ENCODE data around the gene GTF2H4. TPM values are rescaled to one million over a fixed set of nuclear protein-coding genes. Genes with fewer than 3 reads are reported as not detected.
"Not testable (repeated sequence)": the region's sequence is repeated elsewhere in the genome, so short reads cannot be mapped to it uniquely, and the experiment has no call there.

GTF2H4 gene
- total RNA-seq, 1 experiment from 2014 or later, result 33.9 TPM

DNA sequence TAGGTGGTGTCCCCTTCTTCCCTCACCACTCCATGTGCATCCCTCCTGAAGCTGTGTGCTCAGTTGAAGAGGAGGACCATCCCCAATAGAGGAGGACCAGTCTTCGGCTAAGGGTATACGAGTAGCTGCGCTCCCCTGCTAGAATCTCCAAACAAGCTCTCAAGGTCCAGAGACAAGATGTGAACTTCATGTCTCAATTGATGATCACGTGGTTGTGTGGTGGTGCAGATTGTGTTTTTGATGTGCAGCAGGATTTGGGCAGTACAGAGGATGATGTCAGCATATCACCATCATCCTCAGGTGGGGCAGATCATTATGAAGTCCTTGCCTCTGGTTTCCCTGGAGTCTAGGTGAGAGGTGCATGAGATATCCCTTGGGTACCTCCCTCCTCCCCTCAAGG, 43.7 kb upstream of the GTF2H4 start:
- TF ChIP-seq, protein P1, sequence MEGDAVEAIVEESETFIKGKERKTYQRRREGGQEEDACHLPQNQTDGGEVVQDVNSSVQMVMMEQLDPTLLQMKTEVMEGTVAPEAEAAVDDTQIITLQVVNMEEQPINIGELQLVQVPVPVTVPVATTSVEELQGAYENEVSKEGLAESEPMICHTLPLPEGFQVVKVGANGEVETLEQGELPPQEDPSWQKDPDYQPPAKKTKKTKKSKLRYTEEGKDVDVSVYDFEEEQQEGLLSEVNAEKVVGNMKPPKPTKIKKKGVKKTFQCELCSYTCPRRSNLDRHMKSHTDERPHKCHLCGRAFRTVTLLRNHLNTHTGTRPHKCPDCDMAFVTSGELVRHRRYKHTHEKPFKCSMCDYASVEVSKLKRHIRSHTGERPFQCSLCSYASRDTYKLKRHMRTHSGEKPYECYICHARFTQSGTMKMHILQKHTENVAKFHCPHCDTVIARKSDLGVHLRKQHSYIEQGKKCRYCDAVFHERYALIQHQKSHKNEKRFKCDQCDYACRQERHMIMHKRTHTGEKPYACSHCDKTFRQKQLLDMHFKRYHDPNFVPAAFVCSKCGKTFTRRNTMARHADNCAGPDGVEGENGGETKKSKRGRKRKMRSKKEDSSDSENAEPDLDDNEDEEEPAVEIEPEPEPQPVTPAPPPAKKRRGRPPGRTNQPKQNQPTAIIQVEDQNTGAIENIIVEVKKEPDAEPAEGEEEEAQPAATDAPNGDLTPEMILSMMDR (IDR thresholded peaks at IDR 0.05; ENCODE audit: unreplicated experiment), result no peak
- CTCF ChIA-PET, result interaction anchor here (0.6 kb wide), 1 partner anchor 42 kb away, joined by 3 read pairs; no protein-coding TSS in a partner anchor
- Mint-ChIP-seq H3K27ac (ENCODE audit: low read depth, unreplicated experiment) (no peak overlapping the region), H3K4me3 (ENCODE audit: unreplicated experiment) (no peak overlapping the region), H3K27me3 (ENCODE audit: insufficient read depth, unreplicated experiment) (no peaks in the 10 kb centered on the region), H3K9me3 (ENCODE audit: unreplicated experiment) (peaks cover 8% of the 10 kb centered on the region), H3K36me3 (ENCODE audit: insufficient read depth, unreplicated experiment) (no peaks in the 10 kb centered on the region), H3K4me1 (ENCODE audit: insufficient read depth, unreplicated experiment) (peaks cover 5% of the 10 kb centered on the region)
- BruUV-seq (replicated peaks), result no TSS peak
- POLR2A ChIA-PET, result interaction anchor here (0.9 to 1.4 kb wide), 2 partner anchors 8 to 21 kb away, joined by 3 to 5 read pairs; no protein-coding TSS in a partner anchor
- intact Hi-C loops (cut with micrococcal nuclease), result no loop called here
- DNase-seq (ENCODE audit: unreplicated experiment), result no peak

DNA sequence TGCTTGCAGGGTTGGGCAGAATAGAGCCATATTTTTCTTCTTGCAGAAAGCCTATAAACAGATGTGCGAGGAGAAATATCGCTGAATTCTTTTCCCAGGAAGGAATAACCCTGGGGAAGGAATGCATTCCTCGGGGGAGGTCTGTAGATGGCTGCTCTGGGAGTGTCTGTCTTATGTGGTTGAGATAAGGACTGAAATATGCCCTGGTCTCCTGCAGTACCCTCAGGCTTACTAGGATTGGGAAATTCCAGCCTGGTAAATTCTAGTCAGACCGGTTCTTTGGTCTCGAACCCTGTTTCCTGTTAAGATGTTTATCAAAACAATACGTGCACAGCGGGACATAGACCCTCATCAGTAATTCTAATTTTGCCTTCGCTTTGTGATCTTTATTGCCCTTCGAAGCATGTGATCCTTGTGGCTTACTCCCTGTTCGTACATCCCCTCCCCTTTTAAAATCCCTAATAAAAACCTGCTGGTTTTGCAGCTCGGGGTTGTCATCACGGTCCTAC, 38.7 kb upstream of the GTF2H4 start:
- POLR2A ChIA-PET; H3K27me3 Mint-ChIP-seq (ENCODE audit: insufficient read depth, unreplicated experiment); H3K4me3 Mint-ChIP-seq (ENCODE audit: unreplicated experiment); H3K27ac Mint-ChIP-seq (ENCODE audit: low read depth, unreplicated experiment); H3K4me1 Mint-ChIP-seq (ENCODE audit: insufficient read depth, unreplicated experiment); H3K36me3 Mint-ChIP-seq (ENCODE audit: insufficient read depth, unreplicated experiment); BruUV-seq (replicated peaks); DNase-seq (ENCODE audit: unreplicated experiment); intact Hi-C loops (cut with micrococcal nuclease); CTCF ChIA-PET: not testable (repeated sequence)
- peaks cover 26% of the 10 kb centered on the region for H3K9me3 Mint-ChIP-seq (ENCODE audit: unreplicated experiment)

DNA sequence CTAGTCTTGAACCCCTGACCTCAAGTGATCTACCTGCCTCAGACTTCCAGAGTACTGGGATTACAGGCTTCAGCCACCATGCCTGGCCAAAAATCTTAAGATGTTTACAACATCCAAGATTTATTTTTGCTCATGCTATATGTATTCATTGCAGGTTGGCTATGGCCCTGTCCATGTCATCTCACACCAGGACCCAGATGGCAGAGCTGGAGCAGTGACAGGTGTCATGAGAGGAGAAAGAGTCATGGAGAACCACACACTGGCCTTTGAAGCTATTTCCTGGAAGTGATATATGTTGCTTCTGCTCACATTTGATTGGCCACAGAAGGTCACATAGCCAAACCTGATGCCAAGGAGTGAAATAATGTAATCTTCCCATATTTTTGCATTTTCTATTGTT, 37.5 kb upstream of the GTF2H4 start:
- DNase-seq (ENCODE audit: unreplicated experiment), result no peak
- Mint-ChIP-seq H3K9me3 (ENCODE audit: unreplicated experiment) (peaks cover 26% of the 10 kb centered on the region), H3K27me3 (ENCODE audit: insufficient read depth, unreplicated experiment) (no peaks in the 10 kb centered on the region), H3K4me3 (ENCODE audit: unreplicated experiment) (no peak overlapping the region), H3K36me3 (ENCODE audit: insufficient read depth, unreplicated experiment) (no peaks in the 10 kb centered on the region), H3K27ac (ENCODE audit: low read depth, unreplicated experiment) (no peak overlapping the region), H3K4me1 (ENCODE audit: insufficient read depth, unreplicated experiment) (peaks cover 10% of the 10 kb centered on the region)
- TF ChIP-seq, protein P1 (IDR thresholded peaks at IDR 0.05; ENCODE audit: unreplicated experiment), result no peak
- intact Hi-C loops (cut with micrococcal nuclease), result no loop called here
- ChIA-PET POLR2A (no interaction called here), CTCF (no interaction called here)
- no TSS peak for BruUV-seq (replicated peaks)

DNA sequence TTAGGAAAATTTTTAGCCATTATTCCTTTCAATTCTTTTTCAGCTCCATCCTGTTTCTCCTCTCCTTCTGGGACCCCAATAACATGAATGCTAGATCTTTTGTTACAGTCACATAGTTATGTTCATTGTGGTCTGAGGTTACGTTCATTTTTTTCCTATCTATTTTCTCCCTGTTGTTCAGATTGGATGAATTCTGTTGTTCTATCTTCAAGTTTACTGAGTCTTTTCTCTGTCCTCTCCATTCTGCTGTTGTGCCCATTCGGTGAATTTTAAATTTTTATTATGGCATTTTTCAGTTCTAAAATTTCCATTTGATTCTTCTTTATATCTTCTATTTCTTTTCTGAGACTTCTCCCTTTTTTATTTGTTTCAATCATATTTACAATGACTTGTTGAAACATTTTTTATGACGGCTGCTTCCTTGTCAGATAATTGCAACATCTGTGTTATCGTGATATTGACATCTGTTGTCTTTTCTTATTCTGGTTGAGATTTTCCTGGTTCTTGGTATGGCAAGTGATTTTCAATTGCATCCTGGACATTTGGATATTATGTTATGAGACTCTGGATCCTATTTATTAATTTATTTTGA, 36.3 kb upstream of the GTF2H4 start:
- no peak for DNase-seq (ENCODE audit: unreplicated experiment)
- H3K4me1 Mint-ChIP-seq (ENCODE audit: insufficient read depth, unreplicated experiment), result peaks cover 19% of the 10 kb centered on the region
- TF ChIP-seq, protein P1 (IDR thresholded peaks at IDR 0.05; ENCODE audit: unreplicated experiment), result no peak
- no peaks in the 10 kb centered on the region for H3K36me3 Mint-ChIP-seq (ENCODE audit: insufficient read depth, unreplicated experiment)
- H3K27me3 Mint-ChIP-seq (ENCODE audit: insufficient read depth, unreplicated experiment), result no peaks in the 10 kb centered on the region
- peaks cover 26% of the 10 kb centered on the region for H3K9me3 Mint-ChIP-seq (ENCODE audit: unreplicated experiment)
- intact Hi-C loops (cut with micrococcal nuclease), result no loop called here
- ChIA-PET POLR2A (no interaction called here), CTCF (no interaction called here)
- no peak overlapping the region for H3K4me3 Mint-ChIP-seq (ENCODE audit: unreplicated experiment)
- no TSS peak for BruUV-seq (replicated peaks)
- no peak overlapping the region for H3K27ac Mint-ChIP-seq (ENCODE audit: low read depth, unreplicated experiment)

Data from MCF 10A (cell line).